IPS DF 19.7 (cell line): Measurements from ENCODE around the gene C11orf68.
A peak's percentile ranks its signal among the peaks of the same experiment; 100 is the strongest.

Experiments
- DNase-seq: peaks from one replicate; pipeline ENCODE4 v3.0.0-alpha.2; 2013; ENCODE audit warnings: low read depth, low spot score

Gene C11orf68

GRCh38 chr11:65944767-65945166 lies 25.9 kb upstream of the C11orf68 start:
- DNase-seq, result no peak

GRCh38 chr11:65944191-65944590 lies 25.3 kb upstream of the C11orf68 start:
- DNase-seq, result no peak

GRCh38 chr11:65942531-65942930 lies 23.7 kb upstream of the C11orf68 start:
- no peak for DNase-seq

GRCh38 chr11:65941720-65942310 lies 23.0 kb upstream of the C11orf68 start:
- DNase-seq, result no peak

GRCh38 chr11:65937766-65938165 lies 18.9 kb upstream of the C11orf68 start:
- no peak for DNase-seq

GRCh38 chr11:65934014-65934413 lies 15.2 kb upstream of the C11orf68 start:
- no peak for DNase-seq

GRCh38 chr11:65932558-65932919 lies 13.7 kb upstream of the C11orf68 start:
- DNase-seq, result no peak

- DNase-seq, result no peak
Measured at GRCh38 chr11:65931773-65932557, 13.1 kb upstream of the C11orf68 start.

- DNase-seq, result no peak
Measured at GRCh38 chr11:65928667-65929066, 9.8 kb upstream of the C11orf68 start.

GRCh38 chr11:65927904-65928397 lies 9.1 kb upstream of the C11orf68 start:
- no peak for DNase-seq

- no peak for DNase-seq
Measured at GRCh38 chr11:65925397-65925796, 6.5 kb upstream of the C11orf68 start.

- DNase-seq, result no peak
Measured at GRCh38 chr11:65922565-65922964, 3.7 kb upstream of the C11orf68 start.

- no peak for DNase-seq
Measured at GRCh38 chr11:65921876-65922275, 3.0 kb upstream of the C11orf68 start.

GRCh38 chr11:65921033-65921555 lies 2.2 kb upstream of the C11orf68 start:
- DNase-seq, result no peak

GRCh38 chr11:65920372-65920802 lies 1.5 kb upstream of the C11orf68 start:
- no peak for DNase-seq

- DNase-seq, result no peak
Measured at GRCh38 chr11:65919573-65920371, 910 bp upstream of the C11orf68 start.

- DNase-seq, result peak; percentile 87
Measured at GRCh38 chr11:65919141-65919572, 295 bp upstream of the C11orf68 start, which contains the start of gene DRAP1. Gene DRAP1, plus strand, starts transcription at chr11:65919426. Its CDS starts 76 bp downstream, at chr11:65919502.

GRCh38 chr11:65917434-65918210 lies 1.2 kb downstream of the C11orf68 start:
- no peak for DNase-seq

GRCh38 chr11:65917077-65917433 lies 1.8 kb downstream of the C11orf68 start:
- DNase-seq, result no peak

- no peak for DNase-seq
Measured at GRCh38 chr11:65916391-65916790, 2.5 kb downstream of the C11orf68 start.

- no peak for DNase-seq
Measured at GRCh38 chr11:65915821-65916251, 3.0 kb downstream of the C11orf68 start.
